Measurements from ENCODE around the gene CNGB1. TPM values are rescaled to one million over a fixed set of nuclear protein-coding genes. Genes with fewer than 3 reads are reported as not detected.
"Not testable (repeated sequence)": the region's sequence is repeated elsewhere in the genome, so short reads cannot be mapped to it uniquely, and the experiment has no call there.

Gene CNGB1
- polyA plus RNA-seq, 1 donor from 2014 or later, result 20.7 TPM

DNA sequence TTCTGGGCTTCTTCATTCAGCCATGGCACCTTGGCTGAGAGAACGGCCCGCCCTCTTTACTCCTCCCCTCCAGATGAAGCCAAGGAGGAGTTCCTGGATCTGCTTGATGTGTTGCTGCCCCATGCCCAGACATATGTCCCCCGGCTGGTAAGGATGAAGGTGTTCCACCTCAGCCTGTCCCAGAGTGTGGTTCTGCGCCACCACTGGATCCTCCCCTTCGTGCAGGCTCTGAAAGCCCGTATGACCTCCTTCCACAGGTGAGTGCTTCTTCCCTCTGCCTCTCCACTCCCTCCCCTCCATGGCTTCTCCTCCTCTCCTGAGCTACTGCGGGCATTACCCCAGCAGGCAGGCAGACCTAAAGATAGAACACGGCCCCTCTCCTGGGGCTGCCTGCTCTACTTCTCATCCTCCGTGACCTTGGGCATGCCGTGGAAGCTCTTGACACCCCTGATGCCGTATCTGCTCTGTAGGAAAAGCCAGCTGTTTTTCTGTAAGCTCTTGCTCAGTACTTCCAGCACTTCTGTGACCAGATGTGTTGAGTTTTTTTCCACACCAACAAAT, 39.0 kb upstream of the CNGB1 start:
- no peak overlapping the region for H3K9ac ChIP-seq (ENCODE audit: low read length)
- no peak overlapping the region for H2AFZ ChIP-seq (ENCODE audit: low read depth, low read length)
- H3K9me2 ChIP-seq (ENCODE audit: insufficient read depth, low read length), result no peaks in the 10 kb centered on the region
- no peak overlapping the region for H3K4me3 ChIP-seq (ENCODE audit: low read length)
- H3K79me2 ChIP-seq (replicated peaks; ENCODE audit: insufficient read depth, low read length), result no peaks in the 10 kb centered on the region
- no peaks in the 10 kb centered on the region for H4K20me1 ChIP-seq (ENCODE audit: insufficient read depth)
- no peaks in the 10 kb centered on the region for H3F3A ChIP-seq (ENCODE audit: insufficient read depth, low read length, poor library complexity, severe bottlenecking)
- no peaks in the 10 kb centered on the region for H3K27me3 ChIP-seq (ENCODE audit: insufficient read depth, low read depth, low read length)
- H3K4me2 ChIP-seq (ENCODE audit: low read length), result no peak overlapping the region
- TF ChIP-seq EZH2 (IDR thresholded peaks at IDR 0.05; ENCODE audit: borderline replicate concordance, insufficient read depth, low read length, poor library complexity, severe bottlenecking) (no peak), MXI1 (conservative IDR thresholded peaks at IDR 0.05; ENCODE audit: poor library complexity, severe bottlenecking) (no peak), TAF1 (IDR thresholded peaks at IDR 0.05; ENCODE audit: low read depth) (no peak), SMC3 (conservative IDR thresholded peaks at IDR 0.05; ENCODE audit: poor library complexity) (no peak)
- no peak overlapping the region for H3K27ac ChIP-seq (ENCODE audit: low read length)
- peaks cover 3% of the 10 kb centered on the region for H3K36me3 ChIP-seq (ENCODE audit: insufficient read depth, low read length)
- H3K9me3 ChIP-seq (ENCODE audit: low read length), result no peaks in the 10 kb centered on the region

DNA sequence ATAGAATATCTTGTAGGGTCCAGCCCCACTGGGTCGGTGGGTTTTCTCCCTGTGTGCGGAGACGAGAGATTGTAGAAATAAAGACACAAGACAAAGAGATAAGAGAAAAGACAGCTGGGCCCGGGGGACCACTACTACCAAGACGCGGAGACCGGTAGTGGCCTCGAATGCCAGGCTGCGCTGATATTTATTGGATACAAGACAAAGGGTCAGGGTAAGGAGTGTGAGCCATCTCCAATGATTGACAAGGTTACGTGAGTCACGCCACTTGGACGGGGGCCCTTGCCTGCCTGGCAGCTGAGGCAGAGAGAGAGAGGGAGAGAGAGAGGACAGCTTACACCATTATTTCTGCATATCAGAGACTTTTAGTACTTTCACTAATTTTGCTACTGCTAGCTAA, 33.8 kb upstream of the CNGB1 start:
- H3K4me3 ChIP-seq (ENCODE audit: low read length); H4K20me1 ChIP-seq (ENCODE audit: insufficient read depth); H3K4me2 ChIP-seq (ENCODE audit: low read length); H3K36me3 ChIP-seq (ENCODE audit: insufficient read depth, low read length); H3K79me2 ChIP-seq (replicated peaks; ENCODE audit: insufficient read depth, low read length); H3K9ac ChIP-seq (ENCODE audit: low read length); H3F3A ChIP-seq (ENCODE audit: insufficient read depth, low read length, poor library complexity, severe bottlenecking); H3K9me2 ChIP-seq (ENCODE audit: insufficient read depth, low read length); H3K27me3 ChIP-seq (ENCODE audit: insufficient read depth, low read depth, low read length); H3K27ac ChIP-seq (ENCODE audit: low read length); H3K9me3 ChIP-seq (ENCODE audit: low read length); H2AFZ ChIP-seq (ENCODE audit: low read depth, low read length): not testable (repeated sequence)

DNA sequence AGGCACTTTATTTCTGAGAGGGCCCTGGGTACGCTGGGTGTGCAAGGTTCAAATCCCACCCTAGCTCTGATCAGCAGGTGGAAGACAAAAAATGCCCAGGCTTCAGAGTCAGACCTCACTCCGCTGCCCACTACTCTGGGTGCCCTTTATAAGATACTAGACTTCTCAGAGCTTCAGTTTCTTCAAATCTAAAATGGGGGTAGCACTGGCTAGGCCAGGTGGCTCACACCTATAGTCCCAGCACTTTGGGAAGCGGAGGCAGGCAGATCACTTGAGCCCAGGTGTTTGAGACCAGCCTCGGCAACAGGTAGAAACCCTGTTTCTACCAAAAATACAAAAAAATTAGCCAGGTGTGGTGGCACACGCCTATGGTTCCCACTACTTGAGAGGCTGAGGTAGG, 32.0 kb upstream of the CNGB1 start:
- H3K36me3 ChIP-seq (ENCODE audit: insufficient read depth, low read length), result no peaks in the 10 kb centered on the region
- no peaks in the 10 kb centered on the region for H3K9me2 ChIP-seq (ENCODE audit: insufficient read depth, low read length)
- peaks cover 10% of the 10 kb centered on the region for H3K79me2 ChIP-seq (replicated peaks; ENCODE audit: insufficient read depth, low read length)
- no peak overlapping the region for H3K9ac ChIP-seq (ENCODE audit: low read length)
- no peak overlapping the region for H3K27ac ChIP-seq (ENCODE audit: low read length)
- H3K27me3 ChIP-seq (ENCODE audit: insufficient read depth, low read depth, low read length), result no peaks in the 10 kb centered on the region
- no peak for TF ChIP-seq EP300 (conservative IDR thresholded peaks at IDR 0.05; ENCODE audit: poor library complexity, severe bottlenecking)
- TF ChIP-seq POLR2AphosphoS5 (IDR thresholded peaks at IDR 0.05), result no peak
- TF ChIP-seq MXI1 (conservative IDR thresholded peaks at IDR 0.05; ENCODE audit: poor library complexity, severe bottlenecking), result no peak
- TF ChIP-seq, protein P1, sequence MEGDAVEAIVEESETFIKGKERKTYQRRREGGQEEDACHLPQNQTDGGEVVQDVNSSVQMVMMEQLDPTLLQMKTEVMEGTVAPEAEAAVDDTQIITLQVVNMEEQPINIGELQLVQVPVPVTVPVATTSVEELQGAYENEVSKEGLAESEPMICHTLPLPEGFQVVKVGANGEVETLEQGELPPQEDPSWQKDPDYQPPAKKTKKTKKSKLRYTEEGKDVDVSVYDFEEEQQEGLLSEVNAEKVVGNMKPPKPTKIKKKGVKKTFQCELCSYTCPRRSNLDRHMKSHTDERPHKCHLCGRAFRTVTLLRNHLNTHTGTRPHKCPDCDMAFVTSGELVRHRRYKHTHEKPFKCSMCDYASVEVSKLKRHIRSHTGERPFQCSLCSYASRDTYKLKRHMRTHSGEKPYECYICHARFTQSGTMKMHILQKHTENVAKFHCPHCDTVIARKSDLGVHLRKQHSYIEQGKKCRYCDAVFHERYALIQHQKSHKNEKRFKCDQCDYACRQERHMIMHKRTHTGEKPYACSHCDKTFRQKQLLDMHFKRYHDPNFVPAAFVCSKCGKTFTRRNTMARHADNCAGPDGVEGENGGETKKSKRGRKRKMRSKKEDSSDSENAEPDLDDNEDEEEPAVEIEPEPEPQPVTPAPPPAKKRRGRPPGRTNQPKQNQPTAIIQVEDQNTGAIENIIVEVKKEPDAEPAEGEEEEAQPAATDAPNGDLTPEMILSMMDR (IDR thresholded peaks at IDR 0.05; ENCODE audit: poor library complexity, severe bottlenecking), result no peak
- no peak for TF ChIP-seq SMC3 (conservative IDR thresholded peaks at IDR 0.05; ENCODE audit: poor library complexity)
- TF ChIP-seq EZH2 (IDR thresholded peaks at IDR 0.05; ENCODE audit: borderline replicate concordance, insufficient read depth, low read length, poor library complexity, severe bottlenecking), result no peak
- TF ChIP-seq, protein P2, sequence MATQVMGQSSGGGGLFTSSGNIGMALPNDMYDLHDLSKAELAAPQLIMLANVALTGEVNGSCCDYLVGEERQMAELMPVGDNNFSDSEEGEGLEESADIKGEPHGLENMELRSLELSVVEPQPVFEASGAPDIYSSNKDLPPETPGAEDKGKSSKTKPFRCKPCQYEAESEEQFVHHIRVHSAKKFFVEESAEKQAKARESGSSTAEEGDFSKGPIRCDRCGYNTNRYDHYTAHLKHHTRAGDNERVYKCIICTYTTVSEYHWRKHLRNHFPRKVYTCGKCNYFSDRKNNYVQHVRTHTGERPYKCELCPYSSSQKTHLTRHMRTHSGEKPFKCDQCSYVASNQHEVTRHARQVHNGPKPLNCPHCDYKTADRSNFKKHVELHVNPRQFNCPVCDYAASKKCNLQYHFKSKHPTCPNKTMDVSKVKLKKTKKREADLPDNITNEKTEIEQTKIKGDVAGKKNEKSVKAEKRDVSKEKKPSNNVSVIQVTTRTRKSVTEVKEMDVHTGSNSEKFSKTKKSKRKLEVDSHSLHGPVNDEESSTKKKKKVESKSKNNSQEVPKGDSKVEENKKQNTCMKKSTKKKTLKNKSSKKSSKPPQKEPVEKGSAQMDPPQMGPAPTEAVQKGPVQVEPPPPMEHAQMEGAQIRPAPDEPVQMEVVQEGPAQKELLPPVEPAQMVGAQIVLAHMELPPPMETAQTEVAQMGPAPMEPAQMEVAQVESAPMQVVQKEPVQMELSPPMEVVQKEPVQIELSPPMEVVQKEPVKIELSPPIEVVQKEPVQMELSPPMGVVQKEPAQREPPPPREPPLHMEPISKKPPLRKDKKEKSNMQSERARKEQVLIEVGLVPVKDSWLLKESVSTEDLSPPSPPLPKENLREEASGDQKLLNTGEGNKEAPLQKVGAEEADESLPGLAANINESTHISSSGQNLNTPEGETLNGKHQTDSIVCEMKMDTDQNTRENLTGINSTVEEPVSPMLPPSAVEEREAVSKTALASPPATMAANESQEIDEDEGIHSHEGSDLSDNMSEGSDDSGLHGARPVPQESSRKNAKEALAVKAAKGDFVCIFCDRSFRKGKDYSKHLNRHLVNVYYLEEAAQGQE (IDR thresholded peaks at IDR 0.05; ENCODE audit: borderline replicate concordance), result no peak
- no peak for TF ChIP-seq TAF1 (IDR thresholded peaks at IDR 0.05; ENCODE audit: low read depth)
- no peak for TF ChIP-seq RAD21 (conservative IDR thresholded peaks at IDR 0.05)
- H2AFZ ChIP-seq (ENCODE audit: low read depth, low read length), result no peak overlapping the region
- H3K4me3 ChIP-seq (ENCODE audit: low read length), result no peak overlapping the region
- no peaks in the 10 kb centered on the region for H3K9me3 ChIP-seq (ENCODE audit: low read length)
- H4K20me1 ChIP-seq (ENCODE audit: insufficient read depth), result no peaks in the 10 kb centered on the region
- no peaks in the 10 kb centered on the region for H3F3A ChIP-seq (ENCODE audit: insufficient read depth, low read length, poor library complexity, severe bottlenecking)
- H3K4me2 ChIP-seq (ENCODE audit: low read length), result no peak overlapping the region

Data from neural cell (in vitro differentiated cells).